ENCODE data around the gene STAU1. TPM values are rescaled to one million over a fixed set of nuclear protein-coding genes. Genes with fewer than 3 reads are reported as not detected.

STAU1 gene, protein sequence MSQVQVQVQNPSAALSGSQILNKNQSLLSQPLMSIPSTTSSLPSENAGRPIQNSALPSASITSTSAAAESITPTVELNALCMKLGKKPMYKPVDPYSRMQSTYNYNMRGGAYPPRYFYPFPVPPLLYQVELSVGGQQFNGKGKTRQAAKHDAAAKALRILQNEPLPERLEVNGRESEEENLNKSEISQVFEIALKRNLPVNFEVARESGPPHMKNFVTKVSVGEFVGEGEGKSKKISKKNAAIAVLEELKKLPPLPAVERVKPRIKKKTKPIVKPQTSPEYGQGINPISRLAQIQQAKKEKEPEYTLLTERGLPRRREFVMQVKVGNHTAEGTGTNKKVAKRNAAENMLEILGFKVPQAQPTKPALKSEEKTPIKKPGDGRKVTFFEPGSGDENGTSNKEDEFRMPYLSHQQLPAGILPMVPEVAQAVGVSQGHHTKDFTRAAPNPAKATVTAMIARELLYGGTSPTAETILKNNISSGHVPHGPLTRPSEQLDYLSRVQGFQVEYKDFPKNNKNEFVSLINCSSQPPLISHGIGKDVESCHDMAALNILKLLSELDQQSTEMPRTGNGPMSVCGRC
- total RNA-seq (10 to 100 TPM; 70.7 to 84.9 TPM), polyA plus RNA-seq (10 to 100 TPM; 29.3 to 41.9 TPM)
- long read RNA-seq, donor 1, transcript STAU1-203 (13 exons, 3,211 nt), result major isoform, 16 of 139 reads
- long read RNA-seq, donor 1, partial matches to known transcripts, result 120 of 139 reads
- long read RNA-seq, donor 1, other reads (novel, unspliced or antisense), result 0 of 139 reads
- long read RNA-seq, donor 2, partial matches to known transcripts, result 19 of 19 reads
- long read RNA-seq, donor 2, other reads (novel, unspliced or antisense), result 0 of 19 reads
- long read RNA-seq, donor 3, transcript STAU1-203 (13 exons, 3,211 nt), result major isoform, 7 of 168 reads
- long read RNA-seq, donor 3, partial matches to known transcripts, result 157 of 168 reads
- long read RNA-seq, donor 3, other reads (novel, unspliced or antisense), result 0 of 168 reads
- long read RNA-seq, donor 4, partial matches to known transcripts, result 6 of 7 reads
- long read RNA-seq, donor 4, other reads (novel, unspliced or antisense), result 0 of 7 reads
- long read RNA-seq, donor 5, transcript STAU1-203 (13 exons, 3,211 nt), result major isoform, 18 of 54 reads
- long read RNA-seq, donor 5, partial matches to known transcripts, result 31 of 54 reads
- long read RNA-seq, donor 5, other reads (novel, unspliced or antisense), result 0 of 54 reads

DNA sequence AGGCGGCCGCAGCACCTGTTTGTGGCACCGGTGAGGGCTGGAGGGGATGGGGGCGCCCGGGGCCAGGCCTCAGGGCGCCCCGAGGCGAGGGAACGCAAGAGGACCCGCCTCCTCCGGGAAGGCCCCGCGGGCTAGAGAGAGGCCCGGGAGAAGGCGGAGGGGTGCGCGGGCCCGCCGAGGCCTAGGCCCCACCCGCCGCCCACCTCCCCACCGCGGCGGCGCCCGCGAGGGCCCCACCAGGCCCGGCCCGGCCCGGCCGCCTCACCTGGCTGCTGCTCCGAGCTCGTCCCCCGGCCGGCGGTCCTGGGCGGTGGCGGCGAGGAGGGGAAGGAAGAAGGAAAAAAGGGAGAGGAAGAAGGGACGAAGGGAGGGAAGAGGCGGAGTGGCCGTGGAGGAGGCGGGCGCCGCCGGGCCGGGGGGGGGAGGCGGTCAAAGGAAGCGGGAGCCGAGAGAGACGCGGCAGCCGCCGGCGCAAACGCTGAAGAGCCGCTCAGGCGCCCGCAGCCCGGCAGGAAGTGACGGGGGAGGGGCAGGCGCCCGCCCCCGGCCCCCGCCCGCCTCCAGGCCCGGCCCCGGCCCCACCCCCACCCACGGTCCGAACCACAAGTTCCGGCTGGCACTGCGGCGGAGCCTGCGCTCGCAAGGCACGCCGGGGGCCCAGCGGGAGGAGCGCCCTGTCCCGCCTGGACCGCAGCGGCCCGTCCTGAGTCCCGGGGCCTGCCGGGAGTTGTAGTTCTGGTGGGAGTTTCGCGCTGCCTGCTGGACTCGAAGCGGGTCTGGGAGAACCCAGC lies at the start of gene STAU1:
Gene STAU1 (minus strand): TSS at position 484 of the 791 bp plus-strand sequence. CDS start 22,133 bp downstream, outside the sequence.
- Histone ChIP-seq H3K27ac (ENCODE audit: low read depth in 1 of 2, low read length in 1 of 2) (peak within 1 kb of the TSS; percentile 84 to 93), H3K36me3 (ENCODE audit: control insufficient read depth in 4 of 4, insufficient read depth in 4 of 4, low read length in 4 of 4) (no peaks in the 10 kb centered on the region), H3K4me1 (ENCODE audit: control insufficient read depth in 5 of 5, insufficient read depth in 5 of 5, low read length in 5 of 5) (peaks cover 0 to 11% (median 9%) of the 10 kb centered on the region in 5 donors), H3K27me3 (ENCODE audit: control insufficient read depth in 3 of 3, insufficient read depth in 3 of 3, low read length in 2 of 3) (no peaks in the 10 kb centered on the region), H3K9ac (ENCODE audit: insufficient read depth in 1 of 2, low read length in 2 of 2) (peak within 1 kb of the TSS; percentile 31 to 76), H3K9me3 (ENCODE audit: control insufficient read depth in 4 of 4, insufficient read depth in 3 of 4, low read length in 3 of 4) (no peaks in the 10 kb centered on the region), H3K4me3 (peak within 1 kb of the TSS; percentile 85)
- TF ChIP-seq, protein P1, sequence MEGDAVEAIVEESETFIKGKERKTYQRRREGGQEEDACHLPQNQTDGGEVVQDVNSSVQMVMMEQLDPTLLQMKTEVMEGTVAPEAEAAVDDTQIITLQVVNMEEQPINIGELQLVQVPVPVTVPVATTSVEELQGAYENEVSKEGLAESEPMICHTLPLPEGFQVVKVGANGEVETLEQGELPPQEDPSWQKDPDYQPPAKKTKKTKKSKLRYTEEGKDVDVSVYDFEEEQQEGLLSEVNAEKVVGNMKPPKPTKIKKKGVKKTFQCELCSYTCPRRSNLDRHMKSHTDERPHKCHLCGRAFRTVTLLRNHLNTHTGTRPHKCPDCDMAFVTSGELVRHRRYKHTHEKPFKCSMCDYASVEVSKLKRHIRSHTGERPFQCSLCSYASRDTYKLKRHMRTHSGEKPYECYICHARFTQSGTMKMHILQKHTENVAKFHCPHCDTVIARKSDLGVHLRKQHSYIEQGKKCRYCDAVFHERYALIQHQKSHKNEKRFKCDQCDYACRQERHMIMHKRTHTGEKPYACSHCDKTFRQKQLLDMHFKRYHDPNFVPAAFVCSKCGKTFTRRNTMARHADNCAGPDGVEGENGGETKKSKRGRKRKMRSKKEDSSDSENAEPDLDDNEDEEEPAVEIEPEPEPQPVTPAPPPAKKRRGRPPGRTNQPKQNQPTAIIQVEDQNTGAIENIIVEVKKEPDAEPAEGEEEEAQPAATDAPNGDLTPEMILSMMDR (IDR thresholded peaks at IDR 0.05; ENCODE audit: control extremely low read depth, extremely low read depth), result no peak
- ATAC-seq (ENCODE audit: insufficient read depth, low FRiP score) (peak; percentile 99), DNase-seq (peak; percentile 97 to 99 (median 97))
- 0 to 1% methylated on average over 50 to 89 of the region's 89 CpGs for WGBS, 2 donors

DNA sequence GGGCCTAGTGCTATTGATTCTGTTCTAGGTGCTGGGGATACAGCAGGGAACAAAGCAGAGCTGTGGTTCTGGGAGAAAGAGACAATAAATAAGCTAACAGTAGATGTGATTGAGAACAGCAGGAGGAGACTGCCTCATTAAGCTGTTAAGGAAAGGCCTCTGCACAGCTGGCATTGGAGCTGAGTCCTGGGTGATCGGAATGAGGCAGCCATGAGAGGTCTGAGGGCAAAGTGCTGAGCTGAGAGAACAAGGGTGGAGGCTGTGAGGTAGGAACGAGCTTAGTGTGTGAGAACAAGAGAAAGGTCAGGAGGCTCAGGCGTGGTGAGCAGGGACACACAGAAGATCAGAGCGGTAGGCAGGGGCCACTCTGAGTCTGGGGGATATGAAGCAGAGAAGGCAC lies 49.4 kb upstream of the STAU1 start:
- Histone ChIP-seq H3K27me3 (ENCODE audit: control insufficient read depth in 3 of 3, insufficient read depth in 3 of 3, low read length in 2 of 3) (no peaks in the 10 kb centered on the region), H3K36me3 (ENCODE audit: control insufficient read depth in 4 of 4, insufficient read depth in 4 of 4, low read length in 4 of 4) (peaks cover 41 to 60% (median 56%) of the 10 kb centered on the region in 4 donors), H3K9me3 (ENCODE audit: control insufficient read depth in 4 of 4, insufficient read depth in 3 of 4, low read length in 3 of 4) (no peaks in the 10 kb centered on the region), H3K27ac (ENCODE audit: low read depth in 1 of 2, low read length in 1 of 2) (no peak overlapping the region), H3K4me1 (ENCODE audit: control insufficient read depth in 5 of 5, insufficient read depth in 5 of 5, low read length in 5 of 5) (no peaks in the 10 kb centered on the region), H3K4me3 (no peak overlapping the region), H3K9ac (ENCODE audit: insufficient read depth in 1 of 2, low read length in 2 of 2) (no peak overlapping the region)
- TF ChIP-seq, protein P1 (IDR thresholded peaks at IDR 0.05; ENCODE audit: control extremely low read depth, extremely low read depth), result no peak
- 93 to 96% methylated on average over 4 of the region's 4 CpGs for WGBS, 2 donors
- ATAC-seq (ENCODE audit: insufficient read depth, low FRiP score), result no peak
- no peak for DNase-seq

DNA sequence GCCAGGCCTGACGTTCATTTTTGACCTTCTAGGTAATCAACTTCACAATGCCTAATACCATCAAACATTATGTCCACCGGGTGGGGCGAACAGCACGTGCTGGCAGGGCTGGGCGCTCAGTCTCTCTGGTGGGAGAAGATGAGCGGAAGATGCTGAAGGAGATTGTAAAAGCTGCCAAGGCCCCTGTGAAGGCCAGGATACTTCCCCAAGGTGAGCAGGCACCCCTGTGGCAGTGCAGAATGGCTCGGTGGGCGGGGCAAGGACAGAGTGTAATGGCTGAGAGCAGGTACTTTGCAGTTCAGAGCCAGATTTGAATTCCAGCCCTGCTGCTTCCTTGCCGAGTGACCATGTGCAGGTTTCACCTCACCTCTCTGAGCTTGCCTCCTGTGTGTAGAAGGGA lies 48.2 kb upstream of the STAU1 start:
- Histone ChIP-seq H3K27ac (ENCODE audit: low read depth in 1 of 2, low read length in 1 of 2) (no peak overlapping the region), H3K4me3 (no peak overlapping the region), H3K36me3 (ENCODE audit: control insufficient read depth in 4 of 4, insufficient read depth in 4 of 4, low read length in 4 of 4) (peaks cover 44 to 60% (median 51%) of the 10 kb centered on the region in 4 donors), H3K9me3 (ENCODE audit: control insufficient read depth in 4 of 4, insufficient read depth in 3 of 4, low read length in 3 of 4) (no peaks in the 10 kb centered on the region), H3K4me1 (ENCODE audit: control insufficient read depth in 5 of 5, insufficient read depth in 5 of 5, low read length in 5 of 5) (no peaks in the 10 kb centered on the region), H3K27me3 (ENCODE audit: control insufficient read depth in 3 of 3, insufficient read depth in 3 of 3, low read length in 2 of 3) (no peaks in the 10 kb centered on the region), H3K9ac (ENCODE audit: insufficient read depth in 1 of 2, low read length in 2 of 2) (no peak overlapping the region)
- whole genome bisulfite sequencing, 2 donors, result 91 to 94% methylated on average over 9 of the region's 9 CpGs
- TF ChIP-seq, protein P1 (IDR thresholded peaks at IDR 0.05; ENCODE audit: control extremely low read depth, extremely low read depth), result no peak
- no peak for ATAC-seq (ENCODE audit: insufficient read depth, low FRiP score)
- DNase-seq, result no peak

All from lung (tissue), 16 donors.